ENCODE measurements around the gene LRP2.

The LRP2 gene

GRCh38 chr2:169091256-169091655 is 271.1 kb downstream of the LRP2 start:
- Histone ChIP-seq H3K4me1 (ENCODE audit: insufficient read depth, insufficient read length) (no peaks in the 10 kb centered on the region), H3K36me3 (ENCODE audit: insufficient read depth, insufficient read length, low read length) (no peaks in the 10 kb centered on the region), H3K9ac (ENCODE audit: insufficient read length, low read depth) (no peak overlapping the region), H3K27me3 (ENCODE audit: insufficient read depth, insufficient read length) (no peaks in the 10 kb centered on the region), H3K4me3 (ENCODE audit: insufficient read length, low read depth) (no peak overlapping the region), H3K9me3 (ENCODE audit: insufficient read depth, low read length) (no peaks in the 10 kb centered on the region)
- no peak for DNase-seq (ENCODE audit: low read depth, low spot score)
- TF ChIP-seq YY1 (IDR thresholded peaks at IDR 0.05; ENCODE audit: insufficient read depth, insufficient read length) (no peak), ZNF274 (IDR thresholded peaks at IDR 0.05; ENCODE audit: low read depth, low read length) (no peak)

- no peak for DNase-seq (ENCODE audit: low read depth, low spot score)
- TF ChIP-seq SUZ12 (IDR thresholded peaks at IDR 0.05; ENCODE audit: extremely low read depth, insufficient read depth, insufficient read length) (no peak), ZNF274 (IDR thresholded peaks at IDR 0.05; ENCODE audit: low read depth, low read length) (no peak), YY1 (IDR thresholded peaks at IDR 0.05; ENCODE audit: insufficient read depth, insufficient read length) (no peak)
- Histone ChIP-seq H3K27me3 (ENCODE audit: insufficient read depth, insufficient read length) (no peaks in the 10 kb centered on the region), H3K4me1 (ENCODE audit: insufficient read depth, insufficient read length) (no peaks in the 10 kb centered on the region), H3K4me3 (ENCODE audit: insufficient read length, low read depth) (no peak overlapping the region), H3K9ac (ENCODE audit: insufficient read length, low read depth) (no peak overlapping the region), H3K9me3 (ENCODE audit: insufficient read depth, low read length) (no peaks in the 10 kb centered on the region), H3K36me3 (ENCODE audit: insufficient read depth, insufficient read length, low read length) (no peaks in the 10 kb centered on the region)
Observed at GRCh38 chr2:169090133-169090820, 272.1 kb downstream of the LRP2 start.

- Histone ChIP-seq H3K36me3 (ENCODE audit: insufficient read depth, insufficient read length, low read length) (no peaks in the 10 kb centered on the region), H3K9me3 (ENCODE audit: insufficient read depth, low read length) (no peaks in the 10 kb centered on the region), H3K27me3 (ENCODE audit: insufficient read depth, insufficient read length) (no peaks in the 10 kb centered on the region), H3K4me1 (ENCODE audit: insufficient read depth, insufficient read length) (no peaks in the 10 kb centered on the region), H3K9ac (ENCODE audit: insufficient read length, low read depth) (no peak overlapping the region), H3K4me3 (ENCODE audit: insufficient read length, low read depth) (no peak overlapping the region)
- no peak for DNase-seq (ENCODE audit: low read depth, low spot score)
- TF ChIP-seq ZNF274 (IDR thresholded peaks at IDR 0.05; ENCODE audit: low read depth, low read length) (no peak), YY1 (IDR thresholded peaks at IDR 0.05; ENCODE audit: insufficient read depth, insufficient read length) (no peak), SUZ12 (IDR thresholded peaks at IDR 0.05; ENCODE audit: extremely low read depth, insufficient read depth, insufficient read length) (no peak)
Observed at GRCh38 chr2:169089182-169089581, 273.2 kb downstream of the LRP2 start.

- Histone ChIP-seq H3K4me3 (ENCODE audit: insufficient read length, low read depth) (no peak overlapping the region), H3K9me3 (ENCODE audit: insufficient read depth, low read length) (no peaks in the 10 kb centered on the region), H3K4me1 (ENCODE audit: insufficient read depth, insufficient read length) (no peaks in the 10 kb centered on the region), H3K27me3 (ENCODE audit: insufficient read depth, insufficient read length) (no peaks in the 10 kb centered on the region), H3K9ac (ENCODE audit: insufficient read length, low read depth) (no peak overlapping the region), H3K36me3 (ENCODE audit: insufficient read depth, insufficient read length, low read length) (no peaks in the 10 kb centered on the region)
- no peak for TF ChIP-seq ZNF274 (IDR thresholded peaks at IDR 0.05; ENCODE audit: low read depth, low read length)
- TF ChIP-seq SUZ12 (IDR thresholded peaks at IDR 0.05; ENCODE audit: extremely low read depth, insufficient read depth, insufficient read length): no peak
- no peak for TF ChIP-seq YY1 (IDR thresholded peaks at IDR 0.05; ENCODE audit: insufficient read depth, insufficient read length)
- no peak for DNase-seq (ENCODE audit: low read depth, low spot score)
Observed at GRCh38 chr2:169087757-169088379, 274.5 kb downstream of the LRP2 start.

- no peak for DNase-seq (ENCODE audit: low read depth, low spot score)
- H3K9me3 ChIP-seq (ENCODE audit: insufficient read depth, low read length): no peaks in the 10 kb centered on the region
- H3K27me3 ChIP-seq (ENCODE audit: insufficient read depth, insufficient read length): no peaks in the 10 kb centered on the region
- H3K4me1 ChIP-seq (ENCODE audit: insufficient read depth, insufficient read length): no peaks in the 10 kb centered on the region
- H3K9ac ChIP-seq (ENCODE audit: insufficient read length, low read depth): no peak overlapping the region
- no peak overlapping the region for H3K4me3 ChIP-seq (ENCODE audit: insufficient read length, low read depth)
- TF ChIP-seq SUZ12 (IDR thresholded peaks at IDR 0.05; ENCODE audit: extremely low read depth, insufficient read depth, insufficient read length): no peak
- no peaks in the 10 kb centered on the region for H3K36me3 ChIP-seq (ENCODE audit: insufficient read depth, insufficient read length, low read length)
Observed at GRCh38 chr2:169086893-169087467, 275.4 kb downstream of the LRP2 start.

GRCh38 chr2:169082995-169083394 is 279.3 kb downstream of the LRP2 start:
- Histone ChIP-seq H3K4me1 (ENCODE audit: insufficient read depth, insufficient read length) (no peaks in the 10 kb centered on the region), H3K27me3 (ENCODE audit: insufficient read depth, insufficient read length) (no peaks in the 10 kb centered on the region), H3K36me3 (ENCODE audit: insufficient read depth, insufficient read length, low read length) (no peaks in the 10 kb centered on the region), H3K9me3 (ENCODE audit: insufficient read depth, low read length) (no peaks in the 10 kb centered on the region), H3K9ac (ENCODE audit: insufficient read length, low read depth) (no peak overlapping the region), H3K4me3 (ENCODE audit: insufficient read length, low read depth) (no peak overlapping the region)
- no peak for DNase-seq (ENCODE audit: low read depth, low spot score)
- TF ChIP-seq ZNF274 (IDR thresholded peaks at IDR 0.05; ENCODE audit: low read depth, low read length): no peak
- no peak for TF ChIP-seq YY1 (IDR thresholded peaks at IDR 0.05; ENCODE audit: insufficient read depth, insufficient read length)
- no peak for TF ChIP-seq SUZ12 (IDR thresholded peaks at IDR 0.05; ENCODE audit: extremely low read depth, insufficient read depth, insufficient read length)

GRCh38 chr2:169081551-169081950 is 280.8 kb downstream of the LRP2 start:
- DNase-seq (ENCODE audit: low read depth, low spot score): no peak
- Histone ChIP-seq H3K27me3 (ENCODE audit: insufficient read depth, insufficient read length) (no peaks in the 10 kb centered on the region), H3K36me3 (ENCODE audit: insufficient read depth, insufficient read length, low read length) (no peaks in the 10 kb centered on the region), H3K4me3 (ENCODE audit: insufficient read length, low read depth) (no peak overlapping the region), H3K9me3 (ENCODE audit: insufficient read depth, low read length) (no peaks in the 10 kb centered on the region), H3K4me1 (ENCODE audit: insufficient read depth, insufficient read length) (no peaks in the 10 kb centered on the region), H3K9ac (ENCODE audit: insufficient read length, low read depth) (no peak overlapping the region)
- TF ChIP-seq YY1 (IDR thresholded peaks at IDR 0.05; ENCODE audit: insufficient read depth, insufficient read length) (no peak), ZNF274 (IDR thresholded peaks at IDR 0.05; ENCODE audit: low read depth, low read length) (no peak), SUZ12 (IDR thresholded peaks at IDR 0.05; ENCODE audit: extremely low read depth, insufficient read depth, insufficient read length) (no peak)
